Measurements from ENCODE around the gene UBR4.

The UBR4 gene

DNA sequence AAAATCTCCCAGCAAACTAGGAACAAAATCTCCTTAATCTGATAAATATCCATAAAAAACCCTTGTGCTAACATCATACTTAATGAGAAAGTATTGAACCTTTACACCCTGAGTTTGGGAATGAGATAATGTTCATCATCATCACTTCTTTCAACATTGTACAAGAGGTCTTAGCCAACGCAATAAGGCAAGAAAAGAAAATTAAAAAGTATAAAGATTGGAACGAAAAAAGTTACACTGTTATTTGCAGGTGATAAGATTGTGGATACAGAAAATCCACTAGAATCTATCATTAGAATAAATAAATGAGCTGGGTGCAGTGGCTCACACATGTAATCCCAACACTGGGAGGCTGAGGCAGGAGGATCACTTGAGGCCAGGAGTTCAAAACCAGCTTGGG, 76.7 kb downstream of the UBR4 start:
- DNase-seq: no peak

- DNase-seq: no peak
Measured at GRCh38 chr1:19130468-19130867, 79.6 kb downstream of the UBR4 start.

- DNase-seq: no peak
Measured at GRCh38 chr1:19128968-19129514, 81.0 kb downstream of the UBR4 start.

DNA sequence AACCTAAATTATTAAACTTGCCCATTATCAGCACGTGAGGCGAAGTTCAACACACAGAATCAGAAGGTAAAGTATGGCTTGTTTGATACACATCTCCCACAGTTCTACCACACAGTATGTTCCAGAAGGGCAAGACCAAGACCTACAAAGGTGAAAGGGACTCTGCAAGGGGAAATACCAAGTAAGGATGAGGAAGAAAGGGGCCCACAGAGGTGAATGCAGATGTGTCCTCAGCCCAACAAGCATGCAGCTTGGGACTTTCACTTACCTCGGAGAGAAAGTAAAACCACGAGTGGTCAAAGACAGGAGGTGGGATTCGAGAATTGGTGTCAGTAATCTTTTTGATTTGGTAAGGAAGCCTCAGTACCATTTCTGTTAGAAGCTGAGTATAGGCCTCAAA, 85.8 kb downstream of the UBR4 start:
- DNase-seq: peak; percentile 18

GRCh38 chr1:19123837-19124236, 86.2 kb downstream of the UBR4 start:
- DNase-seq: peak; percentile 22

DNA sequence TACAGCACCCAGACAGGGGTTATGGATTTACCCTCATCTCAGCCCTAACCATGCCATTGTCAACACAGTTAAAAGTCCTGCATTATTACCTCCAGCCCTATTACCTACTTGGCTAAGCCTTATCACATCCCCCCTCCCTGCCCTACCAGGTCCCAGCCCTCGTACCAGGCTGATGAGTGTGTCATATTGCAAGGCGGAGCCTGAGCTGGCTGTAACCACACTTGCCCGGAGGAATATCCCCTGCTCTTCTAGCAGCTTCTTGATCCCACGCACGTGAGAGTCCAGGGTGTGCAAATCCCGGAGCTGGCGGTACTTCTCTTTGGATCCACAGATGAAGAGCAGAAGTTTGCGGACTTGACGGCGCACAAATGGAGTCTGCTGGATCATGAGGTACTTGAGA, 87.4 kb downstream of the UBR4 start:
- no peak for DNase-seq

GRCh38 chr1:19121192-19121591, 88.9 kb downstream of the UBR4 start:
- no peak for DNase-seq

DNA sequence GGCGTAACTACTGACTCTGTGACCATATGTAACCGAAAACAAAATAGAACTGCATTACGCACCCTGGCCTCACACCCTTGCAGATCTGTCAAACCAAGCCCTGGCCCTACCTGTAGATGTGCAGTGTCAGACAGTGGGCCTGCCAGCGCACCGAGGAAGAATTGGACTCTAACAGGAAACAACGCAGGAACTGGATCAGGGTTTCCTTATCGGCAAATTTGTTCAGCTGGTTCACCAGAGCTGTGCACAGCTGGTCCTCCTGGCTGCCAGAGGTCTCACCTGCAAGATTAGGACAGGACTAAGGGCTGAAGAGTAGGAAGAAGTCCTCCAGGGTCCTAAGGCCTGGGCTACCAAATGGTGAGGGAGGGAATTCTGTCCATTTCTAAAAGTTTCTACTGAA, 90.0 kb downstream of the UBR4 start:
- no peak for DNase-seq

DNA sequence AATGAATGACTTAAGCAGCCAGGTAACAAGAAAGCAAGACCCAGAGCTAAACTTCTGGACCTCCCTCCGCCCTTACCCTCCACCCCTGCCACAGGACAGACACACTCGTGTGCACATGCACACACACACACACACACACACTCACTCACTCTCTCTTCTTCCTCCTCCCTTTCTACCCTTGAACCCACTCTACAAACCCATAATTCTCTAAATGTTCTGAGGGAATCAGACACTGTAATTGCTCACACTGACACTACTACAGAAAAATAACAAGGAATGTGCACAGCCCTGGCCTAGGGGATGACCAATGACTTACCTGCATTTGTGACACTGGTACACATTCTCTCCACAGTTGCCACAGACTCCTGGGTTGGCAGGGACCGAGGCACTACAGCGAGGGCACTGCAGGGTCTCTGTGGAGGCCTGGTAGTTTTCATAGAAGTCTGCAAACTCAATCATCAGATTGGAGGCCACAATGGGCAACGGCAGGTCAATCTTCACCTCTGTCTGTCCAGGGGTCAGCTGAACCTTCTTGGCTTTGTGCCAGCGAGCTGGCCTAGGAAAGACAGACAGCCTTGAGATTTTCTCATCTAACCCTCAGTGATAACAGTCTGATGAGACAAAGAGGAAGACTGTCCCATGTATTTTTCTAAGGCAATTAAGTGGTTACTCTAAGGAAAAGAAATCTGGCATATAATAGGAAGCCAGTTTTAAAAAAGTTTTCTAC, 94.8 kb downstream of the UBR4 start:
- DNase-seq: no peak

- DNase-seq: peak; percentile 29
Measured at GRCh38 chr1:19113697-19114092, 96.4 kb downstream of the UBR4 start.

GRCh38 chr1:19112891-19113696, 97.0 kb downstream of the UBR4 start:
- DNase-seq: no peak

GRCh38 chr1:19110257-19110927, 99.7 kb downstream of the UBR4 start:
- no peak for DNase-seq

- DNase-seq: no peak
Measured at GRCh38 chr1:19109545-19109944, 100.5 kb downstream of the UBR4 start.

DNA sequence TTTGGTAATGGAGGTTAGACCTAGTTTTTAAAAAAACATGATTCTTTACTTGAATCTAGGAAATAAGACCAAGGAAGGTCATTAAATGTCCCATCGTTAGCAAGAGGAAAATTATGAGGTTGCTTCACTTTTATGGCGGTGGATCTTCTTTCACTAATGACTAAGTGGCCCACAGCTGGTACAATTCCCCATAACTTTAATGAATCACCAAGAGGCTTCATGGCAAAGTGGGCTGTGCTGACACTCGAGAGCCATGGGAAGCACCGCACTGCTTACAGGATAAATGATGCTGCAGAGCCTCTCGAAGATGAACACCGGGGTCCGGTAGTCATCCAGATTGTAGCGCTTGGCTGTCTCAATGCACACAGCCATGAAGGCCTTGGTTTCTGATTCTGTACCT, 108.8 kb downstream of the UBR4 start:
- DNase-seq: no peak

DNA sequence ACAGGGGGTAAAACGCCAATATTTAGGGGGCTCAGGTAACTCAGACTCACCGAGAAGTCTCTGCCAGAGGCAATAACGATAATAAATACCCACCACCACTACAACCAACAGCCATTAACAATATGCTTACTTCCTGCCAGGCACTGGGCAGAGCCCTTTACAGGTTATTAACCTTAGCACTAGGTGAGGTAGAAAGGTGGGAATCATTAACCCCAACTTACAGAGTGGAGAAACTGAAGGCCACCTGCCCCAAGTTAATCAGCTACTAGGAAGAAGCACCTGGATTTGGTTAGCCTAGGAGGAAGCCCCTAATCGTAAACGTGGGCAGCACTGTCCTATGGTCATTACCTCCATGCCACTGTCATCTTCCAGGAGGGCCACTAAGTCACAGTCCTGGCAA, 110.0 kb downstream of the UBR4 start:
- DNase-seq: no peak

DNA sequence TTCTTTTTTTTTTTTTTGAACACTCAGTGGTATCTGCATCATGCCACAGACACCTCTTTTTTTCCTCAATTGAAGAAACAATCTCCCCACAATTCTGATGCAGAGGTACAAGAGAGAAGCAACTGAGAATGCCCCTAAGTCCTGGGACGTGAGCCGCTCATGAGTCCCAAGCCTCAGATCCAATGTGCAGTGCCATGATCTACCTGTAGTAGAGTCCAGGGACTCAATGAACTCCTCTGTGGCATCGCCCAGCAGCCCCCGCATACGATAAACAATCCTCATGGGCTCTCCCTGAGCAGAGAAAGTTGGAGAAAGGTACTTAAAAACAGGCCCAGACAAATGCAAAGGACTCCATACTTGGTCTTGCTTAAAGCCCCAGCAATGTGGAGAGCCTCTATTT, 113.1 kb downstream of the UBR4 start:
- no peak for DNase-seq

GRCh38 chr1:19096036-19096833, 113.8 kb downstream of the UBR4 start:
- peak; percentile 2 for DNase-seq

DNA sequence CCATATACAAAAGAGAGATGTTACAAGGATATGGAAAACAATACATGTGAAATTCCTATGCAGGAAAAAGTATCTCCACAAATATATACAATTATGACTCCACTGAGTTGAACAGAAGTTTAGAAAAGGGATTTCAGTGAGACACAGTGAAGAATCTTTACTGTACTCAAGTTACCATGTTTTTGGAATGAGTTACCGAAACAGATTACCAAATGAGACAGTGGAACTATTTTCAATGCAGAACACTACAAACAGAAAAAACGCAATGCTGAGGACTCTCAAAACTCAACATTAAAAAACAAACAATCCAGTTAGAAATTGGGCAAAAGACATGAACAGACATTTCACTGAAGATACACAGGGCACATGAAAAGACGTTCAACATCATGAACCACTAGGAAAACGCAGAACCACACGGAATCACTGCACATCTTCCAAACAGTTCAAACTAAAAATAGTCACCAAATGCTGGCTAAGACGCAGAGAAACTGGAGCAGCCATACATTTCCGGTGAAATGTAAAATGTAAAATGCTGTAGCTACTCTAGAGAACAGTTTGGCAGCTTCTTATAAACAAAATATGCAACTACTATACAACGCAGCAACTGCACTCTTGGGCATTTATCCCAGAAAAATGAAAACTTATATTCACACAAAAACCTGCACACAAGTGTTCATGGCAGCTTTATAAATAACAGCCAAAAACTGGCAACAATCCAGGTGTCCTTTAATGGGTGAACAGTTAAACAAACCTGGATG, 118.7 kb downstream of the UBR4 start:
- DNase-seq: no peak

GRCh38 chr1:19089524-19089923, 120.5 kb downstream of the UBR4 start:
- no peak for DNase-seq

- peak; percentile 20 for DNase-seq
Measured at GRCh38 chr1:19088717-19089442, 121.2 kb downstream of the UBR4 start.
